GM18511 (cell line): ENCODE results near the gene AOPEP.

Source experiments
- ATAC-seq: cut with Tn5 transposase; IDR thresholded peaks from one replicate; pipeline ENCODE4 v1.9.1; 2021; ENCODE audit warnings: mild to moderate bottlenecking, moderate library complexity; ENCODE audit not compliant: unreplicated experiment

The AOPEP gene, protein sequence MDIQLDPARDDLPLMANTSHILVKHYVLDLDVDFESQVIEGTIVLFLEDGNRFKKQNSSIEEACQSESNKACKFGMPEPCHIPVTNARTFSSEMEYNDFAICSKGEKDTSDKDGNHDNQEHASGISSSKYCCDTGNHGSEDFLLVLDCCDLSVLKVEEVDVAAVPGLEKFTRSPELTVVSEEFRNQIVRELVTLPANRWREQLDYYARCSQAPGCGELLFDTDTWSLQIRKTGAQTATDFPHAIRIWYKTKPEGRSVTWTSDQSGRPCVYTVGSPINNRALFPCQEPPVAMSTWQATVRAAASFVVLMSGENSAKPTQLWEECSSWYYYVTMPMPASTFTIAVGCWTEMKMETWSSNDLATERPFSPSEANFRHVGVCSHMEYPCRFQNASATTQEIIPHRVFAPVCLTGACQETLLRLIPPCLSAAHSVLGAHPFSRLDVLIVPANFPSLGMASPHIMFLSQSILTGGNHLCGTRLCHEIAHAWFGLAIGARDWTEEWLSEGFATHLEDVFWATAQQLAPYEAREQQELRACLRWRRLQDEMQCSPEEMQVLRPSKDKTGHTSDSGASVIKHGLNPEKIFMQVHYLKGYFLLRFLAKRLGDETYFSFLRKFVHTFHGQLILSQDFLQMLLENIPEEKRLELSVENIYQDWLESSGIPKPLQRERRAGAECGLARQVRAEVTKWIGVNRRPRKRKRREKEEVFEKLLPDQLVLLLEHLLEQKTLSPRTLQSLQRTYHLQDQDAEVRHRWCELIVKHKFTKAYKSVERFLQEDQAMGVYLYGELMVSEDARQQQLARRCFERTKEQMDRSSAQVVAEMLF

DNA sequence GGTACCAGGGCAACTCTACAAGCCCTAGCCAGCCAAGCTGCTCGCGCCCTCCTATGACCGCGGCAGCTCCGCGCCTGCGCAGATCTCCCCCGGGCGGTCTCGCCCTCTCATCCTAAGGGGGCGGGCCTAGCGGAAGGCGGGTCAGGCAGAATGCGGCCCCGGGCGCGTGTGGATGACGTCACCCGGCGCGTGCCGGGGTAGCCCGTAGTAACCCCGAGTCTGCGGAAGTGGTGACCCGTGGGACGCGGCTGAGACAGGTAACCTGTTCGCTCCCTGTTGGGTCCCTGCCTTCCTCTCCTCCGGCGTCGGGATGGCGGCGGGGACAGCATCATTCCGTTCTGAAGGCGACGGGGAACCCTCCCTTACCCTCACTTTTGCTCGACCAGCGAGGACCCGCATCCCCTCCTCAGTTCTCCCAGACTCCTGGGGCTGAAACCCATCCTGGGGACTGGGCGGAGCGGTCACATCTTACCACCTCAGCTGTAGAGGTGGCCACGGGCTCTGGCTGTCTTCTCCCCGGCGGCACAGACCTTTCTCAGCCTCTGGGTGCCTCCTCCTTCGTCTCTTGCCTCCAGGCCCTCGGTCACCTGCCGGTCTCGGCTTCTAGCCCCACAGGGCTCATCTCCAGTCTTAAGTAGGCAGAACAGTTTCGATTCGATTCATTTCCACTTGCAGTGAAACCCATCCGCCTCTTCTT is at the start of gene AOPEP:
AOPEP (plus strand) TSS at position 205 of the 697 bp plus-strand sequence. CDS start 33,085 bp downstream, outside the sequence.
- ATAC-seq = peak; percentile 98

DNA sequence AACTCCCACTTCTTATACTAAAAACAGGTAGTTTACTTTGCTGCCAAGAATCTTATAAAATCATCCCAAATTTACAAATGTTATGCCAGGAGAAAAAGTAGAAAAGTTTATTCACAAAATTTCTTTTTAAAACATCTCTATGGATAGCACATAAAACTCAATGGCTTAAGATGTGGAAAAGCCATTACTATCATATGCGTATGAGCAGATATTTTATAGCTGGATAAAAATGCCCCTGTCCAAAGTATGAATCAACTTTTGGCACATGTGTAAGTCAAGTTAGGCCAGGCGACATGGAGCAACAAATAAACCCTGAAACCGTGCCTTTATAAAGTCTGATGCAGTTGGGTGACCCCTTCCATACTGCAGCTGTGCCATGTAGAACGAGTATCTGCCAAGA is 48.6 kb upstream of the AOPEP start:
- ATAC-seq = no peak

DNA sequence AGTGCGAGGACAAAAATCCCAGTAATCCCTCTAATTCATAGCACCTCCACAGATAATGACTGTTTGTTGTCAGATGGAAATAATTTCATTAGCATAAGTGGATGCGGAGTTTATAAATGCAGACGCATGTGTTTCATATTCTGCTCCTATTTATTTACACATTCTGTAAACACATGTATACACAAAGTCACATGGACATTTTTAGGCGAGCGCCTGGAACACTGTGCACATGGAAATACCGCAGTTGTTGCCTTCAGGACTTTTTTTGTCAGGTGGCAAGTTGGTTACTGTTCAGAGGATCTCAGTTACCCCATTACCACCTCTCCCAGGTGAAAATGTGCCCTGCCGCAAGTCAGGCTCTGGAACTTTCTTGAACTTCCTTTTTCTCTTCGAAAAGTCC is 46.9 kb upstream of the AOPEP start:
- ATAC-seq = no peak

DNA sequence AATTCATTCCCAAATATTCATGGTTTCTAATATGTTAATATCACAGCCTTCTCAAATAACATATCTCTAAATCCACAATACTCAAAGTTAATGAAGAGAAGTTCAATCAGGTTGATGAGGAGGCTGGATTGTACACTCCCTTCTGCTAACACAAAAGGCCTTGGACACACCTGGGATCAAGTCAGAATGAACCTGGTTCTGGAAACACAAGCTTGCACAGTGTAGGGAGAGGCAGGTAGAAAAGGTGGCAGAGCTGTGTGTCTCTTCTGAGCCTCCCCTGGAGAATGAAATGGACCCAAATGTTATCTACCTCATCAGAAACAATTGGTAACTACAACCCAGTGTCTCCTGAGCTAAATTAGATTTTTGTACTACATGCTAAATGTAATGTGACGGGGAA is 46.5 kb upstream of the AOPEP start:
- no peak for ATAC-seq

DNA sequence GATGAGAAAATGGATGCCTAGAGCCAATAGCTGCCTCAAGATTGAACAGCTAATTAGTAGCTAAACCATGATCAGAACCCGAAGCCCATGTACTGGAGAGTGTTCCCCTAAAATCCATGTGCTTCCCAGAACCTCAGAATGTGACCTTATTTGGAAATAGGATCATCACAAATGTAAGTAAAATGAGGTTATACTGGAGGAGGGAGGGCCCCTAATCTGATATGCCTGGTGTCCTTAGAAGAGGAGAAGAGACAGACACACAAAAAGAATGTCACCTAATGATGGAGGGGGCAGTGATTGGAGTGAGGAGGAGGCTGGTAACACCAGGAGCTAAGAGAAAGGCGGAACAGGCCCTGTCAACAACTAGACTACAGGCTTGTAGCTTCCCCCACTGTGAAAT is 45.9 kb upstream of the AOPEP start:
- ATAC-seq = no peak

DNA sequence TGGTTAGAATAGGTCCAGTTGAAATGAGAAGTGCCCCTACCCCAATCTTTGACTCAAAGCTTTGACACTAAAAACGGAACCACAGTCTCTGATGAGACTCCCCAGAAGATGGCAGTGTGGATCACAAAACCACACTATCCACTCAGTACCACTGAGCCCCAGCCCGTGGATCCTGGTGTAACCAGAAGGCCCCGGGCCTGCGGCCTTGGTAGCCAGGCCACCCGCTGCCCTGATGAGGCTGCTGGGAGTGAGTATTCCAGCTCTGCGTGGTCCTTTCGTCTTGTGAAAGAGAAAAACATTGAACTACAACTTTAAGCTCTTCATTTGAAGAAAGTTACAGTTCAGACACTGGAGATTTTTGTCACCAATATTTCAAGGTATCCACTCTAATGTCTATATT is 45.0 kb upstream of the AOPEP start:
- no peak for ATAC-seq

DNA sequence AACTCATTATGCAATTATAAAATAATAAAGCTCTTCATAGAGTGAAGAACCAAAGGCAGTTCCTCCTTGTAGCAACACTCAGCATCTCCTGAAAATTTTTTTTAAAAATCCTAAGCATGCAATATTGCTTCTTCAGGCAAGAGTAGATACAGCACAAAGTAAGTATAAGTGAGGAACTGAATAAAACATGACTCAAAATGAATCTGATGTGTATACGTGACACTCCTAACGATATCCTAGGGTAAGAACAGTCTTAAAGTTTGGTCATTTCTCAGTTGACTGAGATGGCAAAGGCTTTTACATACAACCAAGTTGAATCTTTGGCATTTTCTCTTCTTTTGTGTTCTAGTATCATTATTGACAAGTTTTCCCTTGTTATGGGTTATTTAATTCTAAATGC is 41.1 kb upstream of the AOPEP start:
- ATAC-seq = no peak

DNA sequence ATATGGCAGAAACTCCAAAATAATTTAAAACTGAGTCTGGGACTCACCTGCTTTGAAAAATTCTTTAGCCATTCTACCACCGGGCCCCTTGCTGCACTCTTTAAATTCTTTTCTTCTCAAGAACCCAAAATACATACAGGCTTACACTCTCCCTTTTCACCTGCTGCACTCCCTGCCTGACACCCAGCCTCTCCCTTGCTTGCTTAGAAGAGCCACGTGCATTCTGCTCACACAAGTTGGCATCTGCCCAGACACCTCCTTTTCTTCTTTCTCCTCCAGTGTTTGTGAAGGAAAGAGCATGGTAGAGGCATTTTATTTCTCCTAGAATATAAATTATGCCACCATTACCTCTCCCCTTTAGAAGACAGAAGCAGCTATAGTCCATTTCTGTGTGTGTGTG is 39.0 kb upstream of the AOPEP start:
- ATAC-seq = no peak

DNA sequence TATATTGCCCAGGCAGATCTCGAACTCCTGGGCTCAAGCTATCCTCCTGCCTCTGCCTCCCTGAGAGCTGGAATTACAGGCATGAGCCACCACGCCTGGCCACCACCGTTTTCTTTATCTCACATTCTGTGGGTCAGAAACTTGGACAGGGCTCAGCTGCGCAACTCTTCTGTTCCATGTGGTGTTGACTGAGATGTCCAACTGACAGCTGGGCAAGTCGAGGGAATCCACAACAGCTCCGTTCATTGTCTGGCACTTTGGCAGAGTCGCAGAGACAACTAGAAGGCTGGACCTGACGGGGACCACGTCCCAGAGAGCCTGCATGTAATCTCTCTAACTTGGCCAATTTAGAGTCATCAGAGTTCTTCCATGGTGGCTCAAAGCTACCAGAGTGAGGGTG is 36.2 kb upstream of the AOPEP start:
- no peak for ATAC-seq

DNA sequence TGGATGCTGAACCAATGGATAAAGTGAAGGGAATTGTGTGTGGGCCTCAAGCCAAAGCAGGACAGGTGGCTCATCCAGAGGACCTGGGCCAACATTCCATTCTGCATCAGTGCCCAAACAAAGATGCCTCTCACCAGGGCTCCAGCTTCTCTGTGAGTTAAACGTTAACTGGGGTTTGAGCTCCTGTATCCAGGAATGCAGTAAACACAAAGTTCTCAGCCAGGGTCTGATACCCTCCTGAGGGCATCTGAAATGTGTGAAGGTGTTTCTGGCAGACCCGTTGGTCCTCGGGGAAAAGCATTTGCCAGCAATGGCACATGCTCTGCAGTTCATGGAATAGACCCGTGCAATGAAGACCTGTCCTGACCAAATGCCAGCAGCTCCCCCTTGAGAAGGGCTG is 33.9 kb upstream of the AOPEP start:
- no peak for ATAC-seq

DNA sequence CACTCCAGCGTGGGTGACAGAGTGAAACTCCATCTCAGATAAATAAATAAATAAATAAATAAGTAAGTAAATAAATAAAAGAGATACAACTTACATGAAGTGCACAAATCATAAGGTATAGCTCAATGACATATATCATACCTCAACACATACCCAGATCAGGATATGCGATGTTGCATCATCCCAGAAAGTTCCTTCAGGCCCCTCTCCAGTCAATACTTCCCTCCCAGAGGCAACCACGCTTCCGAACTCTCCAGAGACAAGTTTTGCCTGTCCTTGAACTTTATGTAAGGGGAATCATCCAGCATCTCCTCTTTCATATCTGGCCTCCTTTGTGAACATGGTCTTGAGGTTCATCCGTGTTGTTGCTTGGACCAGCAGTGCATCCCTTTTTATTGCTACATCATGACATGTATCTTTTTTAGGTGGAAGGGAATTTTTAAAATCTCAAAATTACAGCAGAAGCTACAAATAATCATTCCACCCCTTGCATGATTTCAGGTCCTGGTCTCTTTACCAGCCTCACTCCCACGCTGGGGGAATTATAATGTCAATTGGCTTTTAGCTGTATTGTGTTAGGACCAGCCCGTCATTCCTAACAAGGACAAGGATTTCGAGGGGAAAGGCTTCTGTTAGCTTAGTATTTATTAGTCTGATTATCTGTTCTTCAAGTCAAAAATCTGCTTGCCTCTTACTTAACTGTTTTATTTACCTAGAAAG is 32.9 kb upstream of the AOPEP start:
- no peak for ATAC-seq

DNA sequence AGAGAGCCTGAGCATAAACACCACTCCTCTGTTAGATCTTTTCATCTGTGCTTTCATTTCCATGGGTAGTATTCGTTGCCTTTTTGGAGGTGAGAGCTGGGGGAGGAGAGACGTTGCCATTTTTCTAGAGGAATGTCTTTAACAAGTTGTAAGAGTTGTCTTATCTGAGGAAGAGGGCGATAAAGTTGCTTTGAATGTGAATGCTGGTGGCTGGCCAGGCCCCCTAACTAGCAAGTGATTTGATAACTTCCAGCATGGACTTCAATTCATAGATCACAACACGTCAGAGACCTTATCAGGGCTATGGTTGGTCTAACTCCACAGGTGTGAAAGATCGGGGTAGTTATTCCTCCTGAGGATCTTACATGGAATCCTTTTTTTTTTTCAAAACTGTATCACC is 30.0 kb upstream of the AOPEP start:
- ATAC-seq = no peak

DNA sequence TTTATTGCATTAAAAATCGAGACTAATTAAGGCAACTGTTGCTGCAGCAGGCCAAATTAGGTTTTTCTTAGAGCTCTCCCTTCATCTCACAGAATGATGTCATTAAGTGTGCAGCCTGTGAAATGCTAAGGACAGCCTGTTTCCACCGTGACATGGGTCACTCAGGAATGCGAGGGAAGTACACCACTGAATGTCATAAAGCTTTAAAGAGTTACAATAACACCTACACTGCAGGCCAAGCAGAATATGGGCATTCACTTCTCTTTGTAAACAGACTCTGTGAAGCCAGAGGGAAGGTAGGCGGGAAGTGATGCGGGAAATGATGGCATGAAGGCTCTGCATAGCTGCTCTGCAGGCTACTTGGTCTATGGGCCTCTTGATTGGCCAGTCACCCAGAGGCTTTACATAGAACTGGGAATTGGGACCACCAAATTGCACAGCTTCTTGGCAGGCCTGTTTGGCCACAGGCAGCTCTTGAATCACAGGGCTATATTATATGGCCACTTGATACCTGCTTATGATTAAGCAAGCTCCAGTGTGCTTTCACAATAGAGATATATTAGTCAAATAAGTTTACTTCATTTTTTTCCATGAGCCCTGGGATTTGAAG is 28.4 kb upstream of the AOPEP start:
- ATAC-seq = no peak

DNA sequence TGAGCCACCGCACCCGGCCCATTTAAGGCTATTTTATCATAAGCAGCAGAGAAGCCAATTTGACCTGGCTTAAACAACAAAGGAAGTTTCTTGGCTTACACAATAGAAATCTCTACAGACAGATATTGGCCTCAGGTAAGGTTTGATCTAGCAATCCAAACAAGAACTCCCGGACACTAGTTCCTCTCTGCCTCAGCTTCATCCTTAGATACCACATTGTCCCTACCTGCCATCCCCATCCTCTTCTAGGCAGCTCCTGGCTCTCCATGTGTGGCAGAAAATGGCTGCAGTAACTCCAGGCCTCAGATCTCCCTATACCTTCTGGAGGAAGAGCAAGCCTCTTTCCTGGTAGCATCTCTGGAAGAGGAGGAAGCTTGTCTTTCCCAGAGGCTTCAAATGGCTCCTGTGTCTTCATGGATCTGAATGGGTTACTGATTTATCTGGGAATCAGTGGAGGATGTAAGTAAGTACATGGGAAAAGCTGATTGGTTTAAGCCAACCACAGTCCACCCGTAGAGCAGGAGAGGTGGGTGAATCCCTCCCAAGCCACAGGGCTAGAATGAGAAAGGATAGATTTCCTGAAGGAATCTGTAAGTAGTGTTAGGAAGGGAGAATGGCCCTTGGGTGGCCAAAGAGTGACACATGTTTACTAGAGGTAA is 26.7 kb upstream of the AOPEP start:
- ATAC-seq = no peak

DNA sequence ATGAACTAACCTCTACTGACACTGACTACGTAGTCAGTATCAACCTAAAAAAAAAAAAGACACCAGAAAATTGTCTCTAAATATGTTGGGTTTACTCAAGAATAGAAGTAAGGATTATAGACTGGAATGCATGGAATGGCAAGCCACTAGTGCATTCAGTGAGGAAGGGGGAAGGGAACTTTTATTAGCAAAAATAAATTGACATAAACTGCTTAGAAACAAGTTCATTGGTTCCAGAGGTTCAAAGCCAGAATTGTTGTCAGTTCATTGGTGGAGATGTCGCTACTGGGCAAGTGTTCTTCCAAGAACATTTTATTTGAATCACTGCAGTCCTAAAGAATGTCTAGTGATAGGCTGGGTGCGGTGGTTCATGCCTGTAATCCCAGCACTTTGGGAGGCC is 26.1 kb upstream of the AOPEP start:
- no peak for ATAC-seq

DNA sequence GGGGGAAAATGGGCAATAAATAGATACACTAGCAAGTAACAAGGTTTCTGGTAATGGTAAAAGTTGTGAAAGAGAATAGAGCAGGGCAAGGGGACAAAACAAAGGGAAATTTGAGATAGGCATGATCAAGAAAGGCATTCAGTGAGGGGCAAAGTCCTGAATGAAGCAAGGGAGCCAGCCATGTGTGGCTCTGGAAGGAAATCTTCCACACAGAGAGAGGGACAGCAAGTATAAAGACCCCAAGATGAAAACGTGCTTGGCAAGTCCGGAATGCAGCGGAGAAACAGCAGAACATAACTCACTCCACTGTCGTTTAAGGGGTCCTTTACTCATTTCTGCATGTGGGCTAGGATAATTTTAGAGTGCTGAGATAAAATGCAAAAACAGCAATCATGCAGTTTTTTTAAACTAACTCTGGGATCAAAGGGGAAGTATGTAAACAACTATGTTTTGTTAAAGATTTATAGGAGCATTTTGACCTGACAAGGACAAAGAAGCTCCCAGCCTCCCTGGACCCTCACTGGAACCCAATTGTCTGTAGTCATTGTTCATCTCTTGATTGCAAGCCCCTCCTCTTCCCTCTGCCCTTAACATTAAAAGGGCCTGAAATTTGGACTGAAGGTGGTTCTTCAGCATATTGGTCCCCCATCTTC is 22.9 kb upstream of the AOPEP start:
- ATAC-seq = no peak

DNA sequence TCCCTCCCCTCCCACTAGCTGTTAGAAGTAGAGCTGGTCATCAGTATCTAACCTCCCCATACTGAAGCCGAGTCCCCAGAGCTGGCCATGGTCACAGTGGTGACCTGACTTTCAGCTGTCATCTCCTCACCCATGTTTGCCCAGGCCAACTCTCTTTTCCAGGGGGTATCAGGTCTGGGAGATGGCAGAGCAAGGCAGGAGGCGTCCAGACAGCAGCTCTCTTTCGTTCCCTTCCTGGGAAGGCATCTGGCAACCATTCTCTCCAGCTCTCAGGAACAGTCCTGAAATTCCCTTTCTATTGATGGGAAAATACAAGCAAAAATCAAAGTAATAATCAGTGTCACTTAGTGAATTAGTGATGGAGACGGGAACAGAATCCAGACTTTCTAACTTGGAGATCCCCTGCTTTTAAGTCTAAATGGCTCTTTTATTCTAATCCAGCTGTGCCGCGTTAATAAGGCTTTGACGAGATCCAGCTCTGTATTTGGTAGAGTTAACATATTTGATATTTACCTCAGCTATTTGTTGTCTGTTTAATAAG is 21.3 kb upstream of the AOPEP start:
- no peak for ATAC-seq

DNA sequence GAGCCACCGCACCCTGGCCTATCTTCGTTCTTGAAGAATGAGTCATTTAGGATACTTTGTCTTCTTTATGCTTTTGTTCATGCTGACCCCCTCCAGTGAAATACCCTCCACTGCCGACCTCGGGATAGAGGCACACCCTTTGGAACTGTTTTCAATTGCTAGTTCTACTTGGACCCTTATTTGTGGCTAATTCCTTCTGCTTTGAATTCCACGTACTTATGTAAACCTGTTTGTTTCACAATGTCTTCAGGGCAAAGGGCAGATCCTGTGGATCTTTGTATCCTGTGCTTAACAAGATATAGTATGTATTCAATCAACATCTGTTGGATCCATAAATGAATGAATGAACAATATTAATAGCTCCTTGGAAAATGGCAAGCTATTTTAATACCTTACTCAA is 19.6 kb upstream of the AOPEP start:
- no peak for ATAC-seq
